HFF-Myc (cell line): Measurements from ENCODE around the gene C1orf210.

Experiments
- DNase-seq: peaks from one replicate; pipeline ENCODE4 v3.0.0-alpha.2; 2011; ENCODE audit warnings: low read depth; ENCODE audit errors: extremely low read depth
- H3K4me3 ChIP-seq: replicated peaks from 2 replicates; pipeline ENCODE4 v1.5.1; 2011; ENCODE audit warnings: low read depth, mild to moderate bottlenecking, control low read depth, low read length
- TF ChIP-seq, protein P1 (sequence below): IDR thresholded peaks from 2 replicates; pipeline ENCODE4 v1.5.1; 2012; ENCODE audit warnings: mild to moderate bottlenecking, low read depth, low read length, control low read depth; ENCODE audit errors: missing control alignments

C1orf210 gene

DNA sequence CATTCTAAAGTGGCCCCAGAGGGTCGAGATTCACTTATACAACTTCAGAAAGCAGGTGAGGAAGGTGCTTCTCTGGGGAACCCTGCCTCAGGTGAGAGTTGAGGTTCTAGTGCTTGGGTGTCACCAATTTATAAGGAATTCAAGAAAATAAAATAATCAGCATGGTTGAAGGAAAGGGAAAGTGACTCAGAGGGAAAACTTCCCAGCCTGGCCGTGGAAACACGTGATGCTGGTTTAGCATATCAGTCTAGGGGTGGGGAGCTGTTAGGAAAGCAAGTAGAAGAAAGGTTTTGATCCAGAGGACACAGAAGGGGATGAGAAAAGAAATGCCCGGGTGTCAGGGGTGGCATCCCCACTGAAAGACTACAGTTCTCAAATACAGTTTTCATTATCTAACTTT is 53.3 kb downstream of the C1orf210 start:
- DNase-seq = peak; percentile 26
- H3K4me3 ChIP-seq = no peak overlapping the region
- TF ChIP-seq, protein P1, sequence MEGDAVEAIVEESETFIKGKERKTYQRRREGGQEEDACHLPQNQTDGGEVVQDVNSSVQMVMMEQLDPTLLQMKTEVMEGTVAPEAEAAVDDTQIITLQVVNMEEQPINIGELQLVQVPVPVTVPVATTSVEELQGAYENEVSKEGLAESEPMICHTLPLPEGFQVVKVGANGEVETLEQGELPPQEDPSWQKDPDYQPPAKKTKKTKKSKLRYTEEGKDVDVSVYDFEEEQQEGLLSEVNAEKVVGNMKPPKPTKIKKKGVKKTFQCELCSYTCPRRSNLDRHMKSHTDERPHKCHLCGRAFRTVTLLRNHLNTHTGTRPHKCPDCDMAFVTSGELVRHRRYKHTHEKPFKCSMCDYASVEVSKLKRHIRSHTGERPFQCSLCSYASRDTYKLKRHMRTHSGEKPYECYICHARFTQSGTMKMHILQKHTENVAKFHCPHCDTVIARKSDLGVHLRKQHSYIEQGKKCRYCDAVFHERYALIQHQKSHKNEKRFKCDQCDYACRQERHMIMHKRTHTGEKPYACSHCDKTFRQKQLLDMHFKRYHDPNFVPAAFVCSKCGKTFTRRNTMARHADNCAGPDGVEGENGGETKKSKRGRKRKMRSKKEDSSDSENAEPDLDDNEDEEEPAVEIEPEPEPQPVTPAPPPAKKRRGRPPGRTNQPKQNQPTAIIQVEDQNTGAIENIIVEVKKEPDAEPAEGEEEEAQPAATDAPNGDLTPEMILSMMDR = no peak
